Vagina (tissue), 2 donors: Measurements from ENCODE around the gene RAB5B. TPM values are rescaled to one million over a fixed set of nuclear protein-coding genes. Genes with fewer than 3 reads are reported as not detected.

Experiments used
- DNase-seq, 2 donors: peaks; one replicate each; pipeline ENCODE4 v3.0.0-alpha.2; 2017; ENCODE audit errors: extremely low spot score in 2 of 2
- H3K27ac ChIP-seq: fragments of 200-600 bp; sonication (generic); one replicate; pipeline ENCODE4 v1.5.1; 2019
- H3K27me3 ChIP-seq: fragments of 200-600 bp; sonication (generic); one replicate; pipeline ENCODE4 v1.5.1; 2019
- H3K36me3 ChIP-seq, 2 donors: fragments of 200-600 bp; sonication (generic); one replicate each; pipeline ENCODE4 v1.5.1; 2017 to 2019
- H3K4me1 ChIP-seq: fragments of 200-600 bp; sonication (generic); one replicate; pipeline ENCODE4 v1.5.1; 2019
- H3K4me3 ChIP-seq, 2 donors: fragments of 200-600 bp; sonication (generic); 1 replicate in 1 of 2; 2 replicates in 1 of 2; pipeline ENCODE4 v1.5.1; 2016 to 2019
- H3K9me3 ChIP-seq: fragments of 200-600 bp; sonication (generic); one replicate; pipeline ENCODE4 v1.5.1; 2019
- POLR2A ChIP-seq, 2 donors: fragments of 450-650 bp; IDR thresholded peaks; one replicate each; pipeline ENCODE4 v1.6.1; 2017; ENCODE audit warnings: antibody characterized with exemption in 2 of 2, mild to moderate bottlenecking in 2 of 2, moderate library complexity in 2 of 2
- POLR2AphosphoS5 ChIP-seq, 2 donors: sonication (generic); formaldehyde crosslinking; IDR thresholded peaks; one replicate each; pipeline ENCODE4 v1.9.0; 2017; ENCODE audit warnings: antibody characterized with exemption in 2 of 2, mild to moderate bottlenecking in 2 of 2, low read depth in 1 of 2; ENCODE audit not compliant: insufficient read depth in 1 of 2
- intact Hi-C: fragments of 100-400 bp; cut with DNase I; formaldehyde crosslinking; loops from one replicate; pipeline ENCODE4 v1.15.1; 2023
- total RNA-seq: library from RNA; depleted of rRNA; stranded (reverse); fragments of >200 nt; gene quantifications from one replicate; pipeline ENCODE4 v1.2.3, GENCODE V29; 2016
- TF ChIP-seq, protein P1 (sequence below), 3 experiments: fragments of 450-650 bp in 2 of 3; fragments of 200-600 bp in 1 of 3; sonication (generic) in 1 of 3; IDR thresholded peaks; one replicate each; pipeline ENCODE4 v1.5.1; 2017 to 2019; ENCODE audit warnings: antibody characterized with exemption in 3 of 3, mild to moderate bottlenecking in 2 of 3, moderate library complexity in 2 of 3

RAB5B gene
- total RNA-seq, 1 donor from 2014 or later: 80.5 TPM

DNA sequence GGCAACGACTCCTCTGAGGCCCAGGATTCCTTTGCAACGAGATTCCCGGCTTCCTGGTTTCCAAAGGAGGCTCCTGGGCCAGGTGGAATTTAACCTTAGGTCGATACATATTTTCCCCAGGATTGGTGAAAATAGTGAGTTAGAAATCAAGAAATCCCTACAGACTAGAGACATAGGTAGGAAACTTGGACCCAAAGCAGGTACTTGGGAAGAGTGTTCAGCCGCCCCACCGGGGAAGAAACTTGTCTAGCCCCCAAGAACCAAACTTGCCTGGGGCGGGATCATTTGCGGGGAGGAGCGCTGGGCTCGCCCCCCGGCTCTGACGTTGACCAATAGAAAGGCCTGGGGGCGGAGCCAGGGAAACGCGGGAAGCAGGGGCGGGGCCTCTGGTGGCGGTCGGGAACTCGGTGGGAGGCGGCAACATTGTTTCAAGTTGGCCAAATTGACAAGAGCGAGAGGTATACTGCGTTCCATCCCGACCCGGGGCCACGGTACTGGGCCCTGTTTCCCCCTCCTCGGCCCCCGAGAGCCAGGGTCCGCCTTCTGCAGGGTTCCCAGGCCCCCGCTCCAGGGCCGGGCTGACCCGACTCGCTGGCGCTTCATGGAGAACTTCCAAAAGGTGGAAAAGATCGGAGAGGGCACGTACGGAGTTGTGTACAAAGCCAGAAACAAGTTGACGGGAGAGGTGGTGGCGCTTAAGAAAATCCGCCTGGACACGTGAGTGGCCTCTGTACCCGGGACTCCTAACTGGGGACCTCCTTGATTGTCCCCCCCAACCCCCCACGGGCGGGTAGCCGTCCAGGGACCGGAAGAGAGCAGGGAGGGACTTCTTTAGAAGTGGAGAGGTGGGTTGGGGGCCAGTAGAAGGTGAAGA, 7.2 kb upstream of the RAB5B start, which contains the start of gene CDK2:
Gene CDK2 (plus strand): TSS at position 423 of the 874 bp plus-strand sequence. CDS start 179 bp downstream, at position 602.
- DNase-seq: peak in 1 of 2 donors; percentile 94
- H3K36me3 ChIP-seq: peaks cover 0 to 5% of the 10 kb centered on the region in 2 donors
- H3K9me3 ChIP-seq: no peaks in the 10 kb centered on the region
- TF ChIP-seq, protein P1, sequence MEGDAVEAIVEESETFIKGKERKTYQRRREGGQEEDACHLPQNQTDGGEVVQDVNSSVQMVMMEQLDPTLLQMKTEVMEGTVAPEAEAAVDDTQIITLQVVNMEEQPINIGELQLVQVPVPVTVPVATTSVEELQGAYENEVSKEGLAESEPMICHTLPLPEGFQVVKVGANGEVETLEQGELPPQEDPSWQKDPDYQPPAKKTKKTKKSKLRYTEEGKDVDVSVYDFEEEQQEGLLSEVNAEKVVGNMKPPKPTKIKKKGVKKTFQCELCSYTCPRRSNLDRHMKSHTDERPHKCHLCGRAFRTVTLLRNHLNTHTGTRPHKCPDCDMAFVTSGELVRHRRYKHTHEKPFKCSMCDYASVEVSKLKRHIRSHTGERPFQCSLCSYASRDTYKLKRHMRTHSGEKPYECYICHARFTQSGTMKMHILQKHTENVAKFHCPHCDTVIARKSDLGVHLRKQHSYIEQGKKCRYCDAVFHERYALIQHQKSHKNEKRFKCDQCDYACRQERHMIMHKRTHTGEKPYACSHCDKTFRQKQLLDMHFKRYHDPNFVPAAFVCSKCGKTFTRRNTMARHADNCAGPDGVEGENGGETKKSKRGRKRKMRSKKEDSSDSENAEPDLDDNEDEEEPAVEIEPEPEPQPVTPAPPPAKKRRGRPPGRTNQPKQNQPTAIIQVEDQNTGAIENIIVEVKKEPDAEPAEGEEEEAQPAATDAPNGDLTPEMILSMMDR (IDR thresholded peaks at IDR 0.05): no peak
- TF ChIP-seq POLR2AphosphoS5 (IDR thresholded peaks at IDR 0.05; ENCODE audit: insufficient read depth in 1 of 2, low read depth in 1 of 2) (peak; percentile 84 to 98), POLR2A (IDR thresholded peaks at IDR 0.05) (peak; percentile 65 to 67)
- H3K4me1 ChIP-seq: peaks cover 23% of the 10 kb centered on the region
- peak within 1 kb of the TSS; percentile 54 to 92 for H3K4me3 ChIP-seq
- H3K27ac ChIP-seq: peak within 1 kb of the TSS; percentile 87
- intact Hi-C loops: no loop called here
- H3K27me3 ChIP-seq: no peaks in the 10 kb centered on the region

DNA sequence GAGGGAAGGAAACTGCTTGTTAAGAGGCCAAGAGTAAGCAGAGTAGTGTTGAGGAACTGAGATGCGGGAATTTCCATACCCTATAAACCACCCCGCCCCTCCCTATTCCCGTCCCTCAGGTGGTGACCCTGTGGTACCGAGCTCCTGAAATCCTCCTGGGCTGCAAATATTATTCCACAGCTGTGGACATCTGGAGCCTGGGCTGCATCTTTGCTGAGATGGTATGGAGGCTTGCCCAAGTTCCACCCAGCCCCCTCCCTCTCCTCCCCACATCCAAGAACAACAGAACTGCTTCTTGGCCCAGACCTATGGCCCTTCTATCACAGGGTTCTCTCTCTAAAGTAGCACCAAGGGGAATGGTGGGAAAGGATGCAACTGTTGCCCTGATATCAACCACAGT, 4.5 kb upstream of the RAB5B start:
- intact Hi-C loops: no loop called here

DNA sequence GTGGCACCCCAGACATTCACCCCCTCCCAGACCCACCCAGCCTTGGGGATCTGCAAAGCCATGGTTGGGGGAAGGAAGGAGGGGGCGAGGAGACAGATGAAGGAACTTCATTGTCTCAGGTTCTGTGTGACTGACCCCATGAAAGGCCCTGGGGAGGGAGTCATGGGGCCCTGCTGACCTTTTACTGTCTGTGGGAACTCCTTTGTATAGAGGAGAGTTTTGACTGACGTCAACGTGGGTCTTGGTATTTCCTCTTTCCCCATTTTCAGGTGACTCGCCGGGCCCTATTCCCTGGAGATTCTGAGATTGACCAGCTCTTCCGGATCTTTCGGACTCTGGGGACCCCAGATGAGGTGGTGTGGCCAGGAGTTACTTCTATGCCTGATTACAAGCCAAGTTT, 3.1 kb upstream of the RAB5B start:
- Histone ChIP-seq H3K27me3 (no peaks in the 10 kb centered on the region), H3K36me3 (peaks cover 0 to 5% of the 10 kb centered on the region in 2 donors), H3K4me3 (no peak overlapping the region), H3K27ac (no peak overlapping the region), H3K9me3 (no peaks in the 10 kb centered on the region), H3K4me1 (peaks cover 45% of the 10 kb centered on the region)
- TF ChIP-seq POLR2A (IDR thresholded peaks at IDR 0.05) (no peak), POLR2AphosphoS5 (IDR thresholded peaks at IDR 0.05; ENCODE audit: insufficient read depth in 1 of 2, low read depth in 1 of 2) (no peak)
- TF ChIP-seq, protein P1 (IDR thresholded peaks at IDR 0.05): no peak
- DNase-seq: no peak
- intact Hi-C loops: no loop called here

More for the DNA sequence above, 4.5 kb upstream of the RAB5B start:
- H3K27me3 ChIP-seq: no peaks in the 10 kb centered on the region
- H3K4me1 ChIP-seq: peaks cover 35% of the 10 kb centered on the region
- TF ChIP-seq POLR2AphosphoS5 (IDR thresholded peaks at IDR 0.05; ENCODE audit: insufficient read depth in 1 of 2, low read depth in 1 of 2): no peak
- TF ChIP-seq POLR2A (IDR thresholded peaks at IDR 0.05): no peak
- TF ChIP-seq, protein P1 (IDR thresholded peaks at IDR 0.05): no peak
- H3K4me3 ChIP-seq: no peak overlapping the region
- no peak overlapping the region for H3K27ac ChIP-seq
- DNase-seq: no peak
- peaks cover 0 to 5% of the 10 kb centered on the region in 2 donors for H3K36me3 ChIP-seq
- no peaks in the 10 kb centered on the region for H3K9me3 ChIP-seq

DNA sequence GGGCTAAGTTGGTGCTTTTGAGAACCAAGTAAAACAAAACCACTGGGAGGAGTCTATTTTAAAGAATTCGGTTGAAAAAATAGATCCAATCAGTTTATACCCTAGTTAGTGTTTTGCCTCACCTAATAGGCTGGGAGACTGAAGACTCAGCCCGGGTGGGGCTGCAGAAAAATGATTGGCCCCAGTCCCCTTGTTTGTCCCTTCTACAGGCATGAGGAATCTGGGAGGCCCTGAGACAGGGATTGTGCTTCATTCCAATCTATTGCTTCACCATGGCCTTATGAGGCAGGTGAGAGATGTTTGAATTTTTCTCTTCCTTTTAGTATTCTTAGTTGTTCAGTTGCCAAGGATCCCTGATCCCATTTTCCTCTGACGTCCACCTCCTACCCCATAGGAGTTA, 1.8 kb upstream of the RAB5B start:
- Histone ChIP-seq H3K4me1 (peaks cover 50% of the 10 kb centered on the region), H3K36me3 (peaks cover 0 to 5% of the 10 kb centered on the region in 2 donors), H3K27ac (peak overlapping the region; percentile 88), H3K27me3 (no peaks in the 10 kb centered on the region), H3K9me3 (no peaks in the 10 kb centered on the region), H3K4me3 (no peak overlapping the region)
- no peak for DNase-seq
- intact Hi-C loops: no loop called here
- TF ChIP-seq POLR2A (IDR thresholded peaks at IDR 0.05) (no peak), POLR2AphosphoS5 (IDR thresholded peaks at IDR 0.05; ENCODE audit: insufficient read depth in 1 of 2, low read depth in 1 of 2) (no peak)
- TF ChIP-seq, protein P1 (IDR thresholded peaks at IDR 0.05): no peak

DNA sequence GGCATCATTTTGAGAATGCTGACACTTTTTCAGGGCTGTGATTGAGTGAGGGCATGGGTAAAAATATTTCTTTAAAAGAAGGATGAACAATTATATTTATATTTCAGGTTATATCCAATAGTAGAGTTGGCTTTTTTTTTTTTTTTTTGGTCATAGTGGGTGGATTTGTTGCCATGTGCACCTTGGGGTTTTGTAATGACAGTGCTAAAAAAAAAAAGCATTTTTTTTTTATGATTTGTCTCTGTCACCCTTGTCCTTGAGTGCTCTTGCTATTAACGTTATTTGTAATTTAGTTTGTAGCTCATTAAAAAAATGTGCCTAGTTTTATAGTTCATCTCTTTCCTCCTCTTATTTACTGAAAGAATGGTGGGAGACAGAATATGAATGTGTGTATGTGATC, 1.4 kb upstream of the RAB5B start:
- peaks cover 0 to 5% of the 10 kb centered on the region in 2 donors for H3K36me3 ChIP-seq
- intact Hi-C loops: no loop called here
- DNase-seq: no peak
- peak overlapping the region; percentile 88 for H3K27ac ChIP-seq
- TF ChIP-seq, protein P1 (IDR thresholded peaks at IDR 0.05): no peak
- TF ChIP-seq POLR2AphosphoS5 (IDR thresholded peaks at IDR 0.05; ENCODE audit: insufficient read depth in 1 of 2, low read depth in 1 of 2): no peak
- no peak for TF ChIP-seq POLR2A (IDR thresholded peaks at IDR 0.05)
- peak overlapping the region; percentile 58 to 99 for H3K4me3 ChIP-seq
- no peaks in the 10 kb centered on the region for H3K9me3 ChIP-seq
- H3K27me3 ChIP-seq: no peaks in the 10 kb centered on the region
- peaks cover 47% of the 10 kb centered on the region for H3K4me1 ChIP-seq
